Upper lobe of left lung (tissue), 4 donors: ENCODE measurements around the gene SUB1.

Experiments
- EP300 ChIP-seq, 4 donors: sonication (generic); formaldehyde crosslinking; IDR thresholded peaks; one replicate each; pipeline ENCODE4 v1.5.1; 2017; ENCODE audit warnings: antibody characterized with exemption in 4 of 4, control low read depth in 2 of 4
- POLR2A ChIP-seq, 4 donors: fragments of 450-650 bp; IDR thresholded peaks; one replicate each; pipeline ENCODE4 v1.5.1; 2016 to 2017; ENCODE audit warnings: antibody characterized with exemption in 4 of 4, mild to moderate bottlenecking in 2 of 4

DNA sequence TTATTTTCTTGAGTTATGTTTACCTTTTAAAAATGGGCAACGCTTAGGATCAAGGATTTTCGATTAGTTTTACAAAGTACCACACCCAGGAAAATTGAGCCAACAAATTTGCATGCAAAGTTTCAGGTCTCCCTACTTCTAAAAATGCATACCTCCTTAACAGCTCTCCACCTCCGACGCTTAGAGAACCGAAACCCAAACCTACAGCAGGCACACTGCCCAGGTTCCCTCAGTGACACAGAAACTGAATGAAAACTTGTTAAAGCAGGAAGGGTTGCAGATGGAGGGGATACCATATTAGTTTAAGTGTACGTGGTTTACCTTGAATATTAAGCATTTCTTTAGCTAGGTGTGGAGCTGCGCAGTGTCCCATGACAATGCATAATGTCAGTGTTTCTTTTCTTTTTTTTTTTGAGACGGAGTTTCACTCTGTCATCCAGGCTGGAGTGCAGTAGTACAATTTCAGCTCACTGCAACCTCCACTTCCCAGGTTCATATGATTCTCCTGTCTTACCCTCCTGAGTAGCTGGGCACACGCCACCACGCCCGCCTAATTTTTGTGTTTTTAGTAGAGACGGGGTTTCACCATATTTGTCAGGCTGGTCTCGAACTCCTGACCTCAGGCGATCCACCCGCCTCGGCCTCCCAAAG is 1.6 kb upstream of the SUB1 start:
- no peak for TF ChIP-seq POLR2A (IDR thresholded peaks at IDR 0.05)
- TF ChIP-seq EP300 (IDR thresholded peaks at IDR 0.05) = no peak
